Transverse colon (tissue), 4 donors: ENCODE results near the gene SPDYC. TPM values are rescaled to one million over a fixed set of nuclear protein-coding genes. Genes with fewer than 3 reads are reported as not detected.
A peak's percentile ranks its signal among the peaks of the same experiment; 100 is the strongest.

Experiments
- DNase-seq: peaks from one replicate; pipeline ENCODE4 v3.0.0-alpha.2; 2019
- H3K27ac ChIP-seq, 4 donors: fragments of 200-600 bp; sonication (generic); 2 replicates each; pipeline ENCODE4 v1.5.1; 2016 to 2018; ENCODE audit warnings: inconsistent platforms in 4 of 4
- H3K27me3 ChIP-seq: fragments of 200-600 bp; sonication (generic); 2 replicates; pipeline ENCODE4 v1.5.1; 2017; ENCODE audit warnings: inconsistent platforms
- H3K36me3 ChIP-seq, 4 donors: fragments of 200-600 bp; sonication (generic); 2 replicates each; pipeline ENCODE4 v1.5.1; 2017 to 2019; ENCODE audit warnings: inconsistent platforms in 4 of 4
- H3K4me1 ChIP-seq, 4 donors: fragments of 200-600 bp; sonication (generic); 2 replicates each; pipeline ENCODE4 v1.5.1; 2017 to 2020; ENCODE audit warnings: inconsistent platforms in 4 of 4
- H3K4me3 ChIP-seq, 4 donors: fragments of 200-600 bp; sonication (generic); 1 replicate in 1 of 4; 2 replicates in 3 of 4; pipeline versions ENCODE4 v1.5.1 to v1.6.1; 2017 to 2019; ENCODE audit warnings: inconsistent platforms in 4 of 4
- H3K9me3 ChIP-seq, 2 donors: fragments of 200-600 bp; sonication (generic); 2 replicates each; pipeline ENCODE4 v1.5.1; 2017 to 2019; ENCODE audit warnings: inconsistent platforms in 2 of 2
- CTCF ChIP-seq, 5 experiments: fragments of 200-600 bp in 3 of 5; fragments of 450-650 bp in 2 of 5; sonication (generic) in 3 of 5; IDR thresholded peaks; 1 replicate in 2 of 5; 2 replicates in 3 of 5; pipeline ENCODE4 v1.5.1; 2016 to 2017; ENCODE audit warnings: antibody characterized with exemption in 5 of 5, inconsistent platforms in 3 of 5, mild to moderate bottlenecking in 2 of 5, moderate library complexity in 1 of 5
- EP300 ChIP-seq: sonication (generic); formaldehyde crosslinking; IDR thresholded peaks from one replicate; pipeline ENCODE4 v1.6.1; 2017; ENCODE audit warnings: antibody characterized with exemption, low read depth
- POLR2A ChIP-seq: fragments of 450-650 bp; IDR thresholded peaks from one replicate; pipeline ENCODE4 v1.6.1; 2016; ENCODE audit warnings: antibody characterized with exemption, mild to moderate bottlenecking, moderate library complexity
- POLR2AphosphoS5 ChIP-seq, 3 donors: sonication (generic); formaldehyde crosslinking; IDR thresholded peaks; one replicate each; pipeline ENCODE4 v1.6.1; 2016; ENCODE audit warnings: antibody characterized with exemption in 3 of 3
- WGBS, 2 donors: methylation state at CpG; one replicate each; pipeline ENCODE4 v1.1.5; 2018; ENCODE audit warnings: low coverage in 1 of 2; 5-methylcytosine and 5-hydroxymethylcytosine counted together
- in situ Hi-C, 4 donors: fragments of 200-750 bp; cut with MboI; loops; one replicate each; pipeline versions ENCODE4 v1.15.0 to v1.15.1; 2017; ENCODE audit warnings: low sequenced_read_pairs in 3 of 4, low pct_ligation_motif_present in 1 of 4, low pct_unique_long_range_greater_than_20kb in 1 of 4
- intact Hi-C: fragments of 100-400 bp; cut with DNase I; formaldehyde crosslinking; loops from one replicate; pipeline ENCODE4 v1.15.1; 2023; ENCODE audit warnings: low total_unique reads
- total RNA-seq, 4 donors: library from RNA; depleted of rRNA; stranded (reverse); fragments of >200 nt; gene quantifications; one replicate each; pipeline ENCODE4 v1.1.0, GENCODE V29; 2016

Gene SPDYC
- total RNA-seq, 4 donors from 2014 or later: not detected

GRCh38 chr11:65194564-65194963, 24.5 kb downstream of the SPDYC start:
- in situ Hi-C loops (no loop called here), intact Hi-C loops (no loop called here)
- peaks cover 0 to 62% (median 30%) of the 10 kb centered on the region in 4 donors for H3K36me3 ChIP-seq
- H3K9me3 ChIP-seq: no peaks in the 10 kb centered on the region
- H3K4me3 ChIP-seq: no peak overlapping the region
- no peaks in the 10 kb centered on the region for H3K27me3 ChIP-seq
- no peak overlapping the region for H3K27ac ChIP-seq
- no peaks in the 10 kb centered on the region for H3K4me1 ChIP-seq
- TF ChIP-seq POLR2AphosphoS5 (IDR thresholded peaks at IDR 0.05) (no peak), CTCF (IDR thresholded peaks at IDR 0.05) (no peak), POLR2A (no peak), EP300 (no peak)
- WGBS, 2 donors: 83 to 100% methylated on average over 1 to 2 of the region's 2 CpGs
- no peak for DNase-seq

GRCh38 chr11:65204143-65204542, 34.1 kb downstream of the SPDYC start:
- no peak overlapping the region for H3K4me3 ChIP-seq
- peaks cover 0 to 11% (median 9%) of the 10 kb centered on the region in 4 donors for H3K4me1 ChIP-seq
- in situ Hi-C loops (no loop called here), intact Hi-C loops (no loop called here)
- H3K27ac ChIP-seq: no peak overlapping the region
- 97% methylated on average over 15 of the region's 15 CpGs; no CpG with 5 or more reads in 1 of the 2 donors for WGBS, 2 donors
- H3K36me3 ChIP-seq: peaks cover 0 to 42% (median 13%) of the 10 kb centered on the region in 4 donors
- TF ChIP-seq POLR2AphosphoS5 (IDR thresholded peaks at IDR 0.05) (no peak), POLR2A (no peak), EP300 (no peak), CTCF (IDR thresholded peaks at IDR 0.05) (no peak)
- DNase-seq: no peak
- H3K9me3 ChIP-seq: no peaks in the 10 kb centered on the region
- no peaks in the 10 kb centered on the region for H3K27me3 ChIP-seq

GRCh38 chr11:65204646-65205601, 34.9 kb downstream of the SPDYC start:
- no peak for DNase-seq
- TF ChIP-seq EP300 (no peak), CTCF (IDR thresholded peaks at IDR 0.05) (peak; percentile 67 to 92 (median 90))
- in situ Hi-C loops (no loop called here), intact Hi-C loops (no loop called here)
- Histone ChIP-seq H3K36me3 (peaks cover 0 to 41% (median 12%) of the 10 kb centered on the region in 4 donors), H3K4me3 (no peak overlapping the region), H3K9me3 (no peaks in the 10 kb centered on the region), H3K27ac (no peak overlapping the region), H3K27me3 (no peaks in the 10 kb centered on the region), H3K4me1 (peaks cover 0 to 11% (median 9%) of the 10 kb centered on the region in 4 donors)
- 70 to 92% methylated on average over 2 to 30 of the region's 38 CpGs for WGBS, 2 donors

- in situ Hi-C loops (no loop called here), intact Hi-C loops (no loop called here)
- H3K9me3 ChIP-seq: no peaks in the 10 kb centered on the region
- peaks cover 0 to 11% (median 9%) of the 10 kb centered on the region in 4 donors for H3K4me1 ChIP-seq
- DNase-seq: no peak
- TF ChIP-seq CTCF (IDR thresholded peaks at IDR 0.05) (no peak), POLR2A (no peak), EP300 (no peak), POLR2AphosphoS5 (IDR thresholded peaks at IDR 0.05) (no peak)
- H3K27me3 ChIP-seq: no peaks in the 10 kb centered on the region
- no peak overlapping the region for H3K27ac ChIP-seq
- peaks cover 0 to 36% (median 15%) of the 10 kb centered on the region in 4 donors for H3K36me3 ChIP-seq
- WGBS, 2 donors: 43% methylated on average over 3 of the region's 3 CpGs; no CpG with 5 or more reads in 1 of the 2 donors
- H3K4me3 ChIP-seq: no peak overlapping the region
These were observed 35.6 kb downstream of the SPDYC start for GRCh38 chr11:65205602-65205967.
